Mesenchymal stem cell (in vitro differentiated cells and primary cell): ENCODE measurements around the gene STK40.
A peak's percentile ranks its signal among the peaks of the same experiment; 100 is the strongest.

Experiments
- DNase-seq: peaks from one replicate; pipeline ENCODE4 v3.0.0-alpha.2; 2013
- H2AFZ ChIP-seq: one replicate; pipeline ENCODE4 v1.6.1; 2013; ENCODE audit warnings: low read depth, mild to moderate bottlenecking, control low read depth, inconsistent platforms, low read length, moderate library complexity
- H2AK5ac ChIP-seq: 2 replicates; pipeline ENCODE4 v1.6.1; 2013; ENCODE audit warnings: low read length, moderate library complexity, mild to moderate bottlenecking, inconsistent platforms; ENCODE audit not compliant: severe bottlenecking
- H2BK120ac ChIP-seq: one replicate; pipeline ENCODE4 v1.6.1; 2013; ENCODE audit warnings: low read depth, mild to moderate bottlenecking, inconsistent platforms, low read length, moderate library complexity
- H2BK12ac ChIP-seq, 2 experiments: one replicate each; pipeline ENCODE4 v1.6.1; 2013; ENCODE audit warnings: inconsistent platforms in 2 of 2, low read length in 2 of 2, mild to moderate bottlenecking in 2 of 2, moderate library complexity in 2 of 2, control low read depth in 1 of 2
- H2BK15ac ChIP-seq: one replicate; pipeline ENCODE4 v1.6.1; 2013; ENCODE audit warnings: mild to moderate bottlenecking, low read depth, inconsistent platforms; ENCODE audit not compliant: poor library complexity, severe bottlenecking
- H2BK5ac ChIP-seq: 2 replicates; pipeline ENCODE4 v1.6.1; 2013; ENCODE audit warnings: low read depth, mild to moderate bottlenecking, low read length, control low read depth, inconsistent platforms; ENCODE audit not compliant: poor library complexity, severe bottlenecking
- H3K14ac ChIP-seq, 2 experiments: one replicate each; pipeline ENCODE4 v1.6.1; 2013; ENCODE audit warnings: inconsistent platforms in 2 of 2, low read length in 2 of 2, control low read depth in 1 of 2, mild to moderate bottlenecking in 1 of 2, moderate library complexity in 1 of 2
- H3K18ac ChIP-seq, 2 experiments: one replicate each; pipeline ENCODE4 v1.6.1; 2013; ENCODE audit warnings: inconsistent platforms in 2 of 2, low read length in 2 of 2, control low read depth in 1 of 2, low read depth in 1 of 2, mild to moderate bottlenecking in 1 of 2
- H3K23ac ChIP-seq, 2 experiments: one replicate each; pipeline ENCODE4 v1.6.1; 2013; ENCODE audit warnings: inconsistent platforms in 2 of 2, low read length in 2 of 2, mild to moderate bottlenecking in 2 of 2, moderate library complexity in 2 of 2, control low read depth in 1 of 2
- H3K27ac ChIP-seq: 2 replicates; pipeline ENCODE4 v1.5.1; 2013; ENCODE audit warnings: mild to moderate bottlenecking, moderate library complexity, low read length, control low read depth, inconsistent platforms; ENCODE audit not compliant: poor library complexity, severe bottlenecking
- H3K27me3 ChIP-seq, 2 experiments: 2 replicates each; pipeline versions ENCODE4 v1.6.1 to v1.7.0; 2013; ENCODE audit warnings: low read length in 2 of 2, mild to moderate bottlenecking in 2 of 2, moderate library complexity in 2 of 2, control low read depth in 1 of 2, inconsistent platforms in 1 of 2; ENCODE audit not compliant: control insufficient read depth in 1 of 2, insufficient read depth in 1 of 2
- H3K36me3 ChIP-seq, 2 experiments: 2 replicates each; pipeline versions ENCODE4 v1.6.1 to v1.7.0; 2013; ENCODE audit warnings: low read length in 2 of 2, control low read depth in 1 of 2, inconsistent platforms in 1 of 2, low read depth in 1 of 2, mild to moderate bottlenecking in 1 of 2; ENCODE audit not compliant: insufficient read depth in 2 of 2, control insufficient read depth in 1 of 2
- H3K4ac ChIP-seq, 2 experiments: one replicate each; pipeline ENCODE4 v1.6.1; 2013; ENCODE audit warnings: inconsistent platforms in 2 of 2, low read length in 2 of 2, mild to moderate bottlenecking in 2 of 2, moderate library complexity in 2 of 2, control low read depth in 1 of 2, low read depth in 1 of 2
- H3K4me1 ChIP-seq: 2 replicates; pipeline ENCODE4 v1.6.1; 2013; ENCODE audit warnings: low read depth, low read length, control low read depth; ENCODE audit not compliant: control insufficient read depth, insufficient read depth
- H3K4me2 ChIP-seq: 2 replicates; pipeline ENCODE4 v1.6.1; 2013; ENCODE audit warnings: low read length, mild to moderate bottlenecking, inconsistent platforms; ENCODE audit not compliant: poor library complexity, severe bottlenecking
- H3K4me3 ChIP-seq, 2 experiments: 2 replicates each; pipeline versions ENCODE4 v1.5.1 to v1.7.0; 2013; ENCODE audit warnings: low read length in 2 of 2, mild to moderate bottlenecking in 2 of 2, control low read depth in 1 of 2, low read depth in 1 of 2; ENCODE audit not compliant: insufficient read depth in 1 of 2
- H3K79me1 ChIP-seq: replicated peaks from 2 replicates; pipeline ENCODE4 v1.6.1; 2013; ENCODE audit warnings: mild to moderate bottlenecking, control low read depth, low read length, inconsistent platforms; ENCODE audit not compliant: poor library complexity, severe bottlenecking
- H3K9ac ChIP-seq: 2 replicates; pipeline ENCODE4 v1.7.0; 2013; ENCODE audit warnings: mild to moderate bottlenecking, low read length, moderate library complexity
- H3K9me3 ChIP-seq: 2 replicates; pipeline ENCODE4 v1.7.0; 2013; ENCODE audit warnings: mild to moderate bottlenecking, low read length; ENCODE audit not compliant: control insufficient read depth
- H4K8ac ChIP-seq: one replicate; pipeline ENCODE4 v1.6.1; 2013; ENCODE audit warnings: inconsistent platforms, mild to moderate bottlenecking, low read length, moderate library complexity
- H4K91ac ChIP-seq: one replicate; pipeline ENCODE4 v1.6.1; 2013; ENCODE audit warnings: mild to moderate bottlenecking, low read length, inconsistent platforms
- whole genome bisulfite sequencing: methylation state at CpG from one replicate; pipeline ENCODE4 v1.1.7; 2013; ENCODE audit warnings: mixed read lengths; 5-methylcytosine and 5-hydroxymethylcytosine counted together

Gene STK40

DNA sequence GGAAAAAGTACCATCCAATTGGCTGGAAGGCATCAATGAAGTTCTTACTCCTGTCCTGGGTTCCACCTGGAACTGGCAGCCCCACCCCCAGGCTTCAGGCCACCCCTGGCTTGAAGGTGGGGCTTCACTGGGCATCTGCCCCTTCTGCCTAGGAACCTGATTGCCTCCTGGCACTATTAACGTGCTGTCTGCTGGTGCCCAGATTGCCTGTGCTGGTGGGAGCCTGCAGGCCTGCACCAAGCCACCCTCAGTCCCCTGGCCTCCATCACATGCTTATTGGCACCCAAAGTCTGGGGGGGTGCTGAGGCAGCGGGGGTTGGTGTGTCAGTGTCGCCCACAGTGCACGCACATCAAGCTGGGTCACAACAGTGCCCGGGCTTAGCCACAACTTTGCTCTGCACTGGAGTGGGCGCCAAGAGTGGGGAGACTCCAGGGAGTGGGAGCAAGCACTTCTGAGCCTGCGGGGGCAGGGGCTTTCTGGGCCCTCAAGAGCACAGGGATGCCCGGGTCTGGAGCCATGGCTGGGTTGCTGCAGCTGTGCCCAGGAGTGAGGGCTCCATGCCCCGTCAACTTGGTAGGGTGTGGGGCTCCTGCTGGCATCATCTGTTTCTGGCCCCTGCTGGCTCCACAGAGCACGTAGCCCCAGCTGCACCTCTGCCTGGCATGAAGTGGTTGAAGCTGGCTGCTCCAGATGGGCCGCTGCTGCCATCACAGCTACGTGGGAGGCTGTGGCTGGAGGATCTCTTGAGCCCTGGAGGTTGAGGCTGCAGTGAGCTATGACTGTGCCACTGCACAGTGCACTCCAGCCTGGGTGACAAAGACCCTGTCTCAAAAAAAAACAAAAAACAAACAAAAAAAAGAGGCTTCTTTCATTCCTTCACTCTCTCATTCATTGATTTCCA lies 16.1 kb upstream of the STK40 start:
- Histone ChIP-seq H3K14ac (peak overlapping the region in 1 of 2 experiments; percentile 93), H3K36me3 (no peaks in the 10 kb centered on the region), H3K27ac (peak overlapping the region; percentile 98), H4K91ac (peak overlapping the region; percentile 67), H2AK5ac (peak overlapping the region; percentile 3), H2BK15ac (no peak overlapping the region), H2BK120ac (no peak overlapping the region), H3K23ac (peak overlapping the region in 1 of 2 experiments; percentile 46), H3K4me2 (peak overlapping the region; percentile 44), H3K27me3 (no peaks in the 10 kb centered on the region), H3K9ac (peak overlapping the region; percentile 82), H3K4me3 (peak overlapping the region; percentile 22 to 71), H4K8ac (peak overlapping the region; percentile 80), H2AFZ (peak overlapping the region; percentile 60), H3K18ac (peak overlapping the region; percentile 2 to 77), H3K4ac (peak overlapping the region; percentile 27 to 94), H3K79me1 (peaks cover 9% of the 10 kb centered on the region), H3K4me1 (peaks cover 12% of the 10 kb centered on the region), H2BK5ac (no peak overlapping the region), H3K9me3 (no peaks in the 10 kb centered on the region), H2BK12ac (peak overlapping the region in 1 of 2 experiments; percentile 85)
- WGBS, result 84% methylated on average over 11 of the region's 12 CpGs
- DNase-seq, result no peak

DNA sequence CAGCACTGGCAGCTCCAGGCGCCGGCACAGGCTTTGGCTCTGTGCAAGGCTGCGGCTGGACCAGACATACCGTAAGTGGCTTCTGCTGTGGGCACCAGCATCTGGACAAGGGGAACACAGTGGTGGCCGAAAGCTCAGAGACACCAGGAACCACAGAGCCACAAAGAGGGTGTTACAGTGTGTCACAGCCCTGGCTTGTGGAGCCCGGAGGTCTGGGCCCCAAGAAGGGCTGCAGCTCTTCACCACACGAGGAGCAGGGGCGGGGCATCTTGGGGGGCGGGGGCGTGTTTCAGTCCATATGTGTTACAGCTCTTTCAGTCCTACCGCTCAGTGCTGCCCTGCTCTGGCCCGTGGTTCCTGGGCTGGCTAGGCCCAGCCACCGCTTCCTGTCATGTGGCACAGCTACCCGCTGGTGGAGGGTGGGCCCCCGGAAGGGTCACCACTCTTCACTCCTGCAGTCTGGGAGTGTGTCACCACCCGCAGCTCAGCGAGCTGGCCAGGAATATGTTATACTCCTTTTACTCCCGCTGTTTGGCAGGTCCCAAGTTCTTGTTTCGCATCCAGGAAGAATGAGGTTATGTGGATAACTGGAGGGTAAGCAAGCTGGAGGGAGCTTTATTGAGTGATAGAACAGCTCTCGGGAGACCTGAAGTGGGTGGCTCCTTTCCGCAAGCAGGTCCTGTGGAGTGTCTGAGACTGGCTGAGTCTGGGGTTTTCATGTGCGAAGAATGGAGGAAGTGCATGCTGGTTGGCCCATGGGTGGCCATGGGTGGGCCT lies 15.3 kb upstream of the STK40 start:
- no peaks in the 10 kb centered on the region for H3K27me3 ChIP-seq
- H2BK120ac ChIP-seq, result peak overlapping the region; percentile 39
- peak overlapping the region; percentile 67 for H2AK5ac ChIP-seq
- peak overlapping the region; percentile 67 to 89 for H3K23ac ChIP-seq
- peaks cover 10% of the 10 kb centered on the region for H3K79me1 ChIP-seq
- WGBS, result 12% methylated on average over 22 of the region's 22 CpGs
- peaks cover 18% of the 10 kb centered on the region for H3K4me1 ChIP-seq
- no peaks in the 10 kb centered on the region for H3K9me3 ChIP-seq
- peak overlapping the region; percentile 77 for H3K4me2 ChIP-seq
- peak overlapping the region; percentile 96 to 99 for H3K18ac ChIP-seq
- peak overlapping the region; percentile 85 for H4K91ac ChIP-seq
- H2BK5ac ChIP-seq, result peak overlapping the region; percentile 67
- peak overlapping the region; percentile 12 to 71 for H3K4me3 ChIP-seq
- peak overlapping the region; percentile 98 for H3K27ac ChIP-seq
- H2BK15ac ChIP-seq, result peak overlapping the region; percentile 98
- H3K4ac ChIP-seq, result peak overlapping the region; percentile 98 to 100
- peak overlapping the region; percentile 82 for H3K9ac ChIP-seq
- H3K36me3 ChIP-seq, result no peaks in the 10 kb centered on the region
- DNase-seq, result peak; percentile 99
- peak overlapping the region; percentile 97 for H2AFZ ChIP-seq
- peak overlapping the region; percentile 100 for H4K8ac ChIP-seq
- H2BK12ac ChIP-seq, result peak overlapping the region; percentile 51 to 100
- peak overlapping the region in 1 of 2 experiments; percentile 97 for H3K14ac ChIP-seq

DNA sequence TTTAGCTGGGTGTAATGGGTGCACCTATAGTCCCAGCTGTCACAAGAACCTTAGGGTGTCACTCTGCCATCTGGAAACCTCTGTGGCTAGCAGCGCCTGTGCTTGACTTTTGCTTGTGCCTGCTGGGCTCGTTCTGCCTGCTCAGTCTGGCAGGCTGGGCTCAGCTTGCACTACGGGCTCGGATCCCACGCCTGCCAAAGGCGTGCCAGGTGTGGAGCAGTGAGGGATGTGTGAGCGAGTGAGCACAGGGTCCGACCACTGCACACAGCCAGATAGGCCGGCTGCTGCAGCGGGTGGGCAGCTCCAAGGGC lies 14.7 kb upstream of the STK40 start:
- Histone ChIP-seq H3K23ac (peak overlapping the region; percentile 67 to 89), H3K4me1 (peaks cover 18% of the 10 kb centered on the region), H3K14ac (peak overlapping the region in 1 of 2 experiments; percentile 97), H2AFZ (peak overlapping the region; percentile 97), H3K79me1 (peaks cover 10% of the 10 kb centered on the region), H4K8ac (peak overlapping the region; percentile 100), H4K91ac (peak overlapping the region; percentile 85), H3K36me3 (no peaks in the 10 kb centered on the region), H3K18ac (peak overlapping the region; percentile 96 to 99), H3K9me3 (no peaks in the 10 kb centered on the region), H2AK5ac (peak overlapping the region; percentile 67), H3K4me3 (peak overlapping the region; percentile 12 to 70), H3K4me2 (peak overlapping the region; percentile 77), H3K27me3 (no peaks in the 10 kb centered on the region), H2BK12ac (peak overlapping the region; percentile 51 to 100), H3K4ac (peak overlapping the region; percentile 98 to 100), H2BK5ac (peak overlapping the region; percentile 24), H3K9ac (peak overlapping the region; percentile 74), H3K27ac (peak overlapping the region; percentile 98), H2BK15ac (peak overlapping the region; percentile 98), H2BK120ac (peak overlapping the region; percentile 39)
- WGBS, result 85% methylated on average over 10 of the region's 10 CpGs
- no peak for DNase-seq
